Neural progenitor cell (in vitro differentiated cells): ENCODE data around the gene MYOM3. TPM values are rescaled to one million over a fixed set of nuclear protein-coding genes. Genes with fewer than 3 reads are reported as not detected.

Experiments used
- DNase-seq: peaks from one replicate; pipeline ENCODE4 v3.0.0-alpha.2; 2016; ENCODE audit warnings: low spot score
- H2AFZ ChIP-seq: fragments of 200-600 bp; sonication (generic); replicated peaks from 2 replicates; pipeline ENCODE4 v1.6.1; 2016; ENCODE audit warnings: antibody characterized with exemption
- H3F3A ChIP-seq: fragments of 200-600 bp; sonication (generic); 2 replicates; pipeline ENCODE4 v1.6.1; 2016; ENCODE audit warnings: antibody characterized with exemption, low read depth
- H3K27ac ChIP-seq: fragments of 200-600 bp; sonication (generic); 2 replicates; pipeline ENCODE4 v1.5.1; 2016; ENCODE audit warnings: mild to moderate bottlenecking
- H3K27me3 ChIP-seq: fragments of 200-600 bp; sonication (generic); 2 replicates; pipeline ENCODE4 v1.6.1; 2016; ENCODE audit warnings: mild to moderate bottlenecking, moderate library complexity
- H3K36me3 ChIP-seq: fragments of 200-600 bp; sonication (generic); 2 replicates; pipeline ENCODE4 v1.5.1; 2016
- H3K4me1 ChIP-seq: fragments of 200-600 bp; sonication (generic); 2 replicates; pipeline ENCODE4 v1.6.1; 2016; ENCODE audit warnings: mixed run types
- H3K4me2 ChIP-seq: fragments of 200-600 bp; sonication (generic); 2 replicates; pipeline ENCODE4 v1.6.1; 2016
- H3K4me3 ChIP-seq: fragments of 200-600 bp; sonication (generic); 2 replicates; pipeline ENCODE4 v1.5.1; 2016
- H3K79me2 ChIP-seq: fragments of 200-600 bp; sonication (generic); 2 replicates; pipeline ENCODE4 v1.6.1; 2016; ENCODE audit warnings: low read depth
- H3K9ac ChIP-seq: fragments of 200-600 bp; sonication (generic); 2 replicates; pipeline ENCODE4 v1.6.1; 2016
- H3K9me3 ChIP-seq: fragments of 200-600 bp; sonication (generic); 2 replicates; pipeline ENCODE4 v1.5.1; 2016; ENCODE audit warnings: low read depth
- H4K20me1 ChIP-seq: fragments of 200-600 bp; sonication (generic); 2 replicates; pipeline ENCODE4 v1.6.1; 2016; ENCODE audit warnings: low read depth
- H3K27ac Mint-ChIP-seq: 3 replicates; pipeline ENCODE4 v1.8.0; 2021; ENCODE audit warnings: mixed read lengths
- H3K27me3 Mint-ChIP-seq: 2 replicates; pipeline ENCODE4 v1.8.0; 2022; ENCODE audit warnings: low read depth, mild to moderate bottlenecking, inconsistent platforms, moderate library complexity, mixed read lengths; ENCODE audit not compliant: insufficient read depth
- H3K36me3 Mint-ChIP-seq: 3 replicates; pipeline ENCODE4 v1.8.0; 2021; ENCODE audit warnings: mixed read lengths
- H3K4me1 Mint-ChIP-seq: 3 replicates; pipeline ENCODE4 v1.8.0; 2021; ENCODE audit warnings: mixed read lengths
- H3K4me3 Mint-ChIP-seq: 3 replicates; pipeline ENCODE4 v1.8.0; 2021; ENCODE audit warnings: mild to moderate bottlenecking, moderate library complexity, mixed read lengths
- H3K9me3 Mint-ChIP-seq: 3 replicates; pipeline ENCODE4 v1.8.0; 2020; ENCODE audit warnings: mixed read lengths
- EZH2 ChIP-seq: fragments of 200-600 bp; sonication (generic); IDR thresholded peaks from 2 replicates; pipeline ENCODE4 v1.6.1; 2017; ENCODE audit warnings: antibody characterized with exemption, mild to moderate bottlenecking, moderate library complexity
- EZH2phosphoT487 ChIP-seq: fragments of 200-600 bp; sonication (generic); IDR thresholded peaks from 2 replicates; pipeline ENCODE4 v1.6.1; 2017; ENCODE audit warnings: antibody characterized with exemption
- total RNA-seq: library from RNA; depleted of rRNA; stranded (reverse); fragments of >200 nt; gene quantifications from 2 replicates; pipeline ENCODE4 v1.2.3, GENCODE V29; 2015; ENCODE audit warnings: low replicate concordance
- TF ChIP-seq, protein P1 (sequence below): fragments of 200-600 bp; sonication (generic); IDR thresholded peaks from 2 replicates; pipeline ENCODE4 v1.5.1; 2017; ENCODE audit warnings: antibody characterized with exemption, mild to moderate bottlenecking

MYOM3 gene
- total RNA-seq, 1 donor from 2014 or later: not detected

DNA sequence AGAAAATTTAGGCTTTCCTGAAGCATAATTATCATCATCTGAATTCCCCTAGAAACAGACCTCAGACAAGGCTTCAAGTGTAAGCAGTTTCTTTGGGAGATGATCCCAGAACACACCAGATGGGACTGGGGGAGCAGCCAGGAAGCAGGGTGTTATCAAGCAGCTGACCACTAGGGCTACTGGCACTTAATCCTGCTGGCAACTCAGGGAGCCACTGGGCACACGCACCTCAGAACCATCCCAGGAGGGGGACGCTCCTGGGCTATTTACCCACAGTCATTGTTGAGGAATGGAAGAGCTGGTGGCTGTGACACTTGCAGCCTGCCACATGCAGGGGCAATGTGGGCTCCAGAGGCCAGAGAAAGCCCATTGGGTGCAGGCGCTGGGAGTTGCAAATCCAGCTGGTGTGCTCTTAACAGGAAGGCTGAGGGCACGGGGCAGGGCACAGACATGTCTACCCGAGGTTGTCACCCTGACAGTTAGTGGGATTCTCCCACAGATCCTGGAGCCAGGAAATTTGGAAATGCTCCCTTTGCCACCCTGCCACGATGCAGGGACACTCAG, 46.1 kb upstream of the MYOM3 start:
- Histone ChIP-seq H3K27ac (no peak overlapping the region), H3K9me3 (no peaks in the 10 kb centered on the region), H3K4me3 (no peak overlapping the region), H2AFZ (no peak overlapping the region), H4K20me1 (no peaks in the 10 kb centered on the region), H3K9ac (no peak overlapping the region), H3K4me2 (no peak overlapping the region), H3K27me3 (no peaks in the 10 kb centered on the region), H3K4me1 (peaks cover 8% of the 10 kb centered on the region), H3K79me2 (no peaks in the 10 kb centered on the region), H3F3A (peaks cover 9% of the 10 kb centered on the region), H3K36me3 (no peaks in the 10 kb centered on the region)
- Mint-ChIP-seq H3K36me3 (no peaks in the 10 kb centered on the region), H3K4me3 (no peak overlapping the region), H3K27ac (no peak overlapping the region), H3K27me3 (peaks cover 5% of the 10 kb centered on the region), H3K4me1 (peaks cover 5% of the 10 kb centered on the region), H3K9me3 (no peaks in the 10 kb centered on the region)
- DNase-seq: peak; percentile 16
- TF ChIP-seq, protein P1, sequence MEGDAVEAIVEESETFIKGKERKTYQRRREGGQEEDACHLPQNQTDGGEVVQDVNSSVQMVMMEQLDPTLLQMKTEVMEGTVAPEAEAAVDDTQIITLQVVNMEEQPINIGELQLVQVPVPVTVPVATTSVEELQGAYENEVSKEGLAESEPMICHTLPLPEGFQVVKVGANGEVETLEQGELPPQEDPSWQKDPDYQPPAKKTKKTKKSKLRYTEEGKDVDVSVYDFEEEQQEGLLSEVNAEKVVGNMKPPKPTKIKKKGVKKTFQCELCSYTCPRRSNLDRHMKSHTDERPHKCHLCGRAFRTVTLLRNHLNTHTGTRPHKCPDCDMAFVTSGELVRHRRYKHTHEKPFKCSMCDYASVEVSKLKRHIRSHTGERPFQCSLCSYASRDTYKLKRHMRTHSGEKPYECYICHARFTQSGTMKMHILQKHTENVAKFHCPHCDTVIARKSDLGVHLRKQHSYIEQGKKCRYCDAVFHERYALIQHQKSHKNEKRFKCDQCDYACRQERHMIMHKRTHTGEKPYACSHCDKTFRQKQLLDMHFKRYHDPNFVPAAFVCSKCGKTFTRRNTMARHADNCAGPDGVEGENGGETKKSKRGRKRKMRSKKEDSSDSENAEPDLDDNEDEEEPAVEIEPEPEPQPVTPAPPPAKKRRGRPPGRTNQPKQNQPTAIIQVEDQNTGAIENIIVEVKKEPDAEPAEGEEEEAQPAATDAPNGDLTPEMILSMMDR: peak; percentile 27
- TF ChIP-seq EZH2phosphoT487: no peak

DNA sequence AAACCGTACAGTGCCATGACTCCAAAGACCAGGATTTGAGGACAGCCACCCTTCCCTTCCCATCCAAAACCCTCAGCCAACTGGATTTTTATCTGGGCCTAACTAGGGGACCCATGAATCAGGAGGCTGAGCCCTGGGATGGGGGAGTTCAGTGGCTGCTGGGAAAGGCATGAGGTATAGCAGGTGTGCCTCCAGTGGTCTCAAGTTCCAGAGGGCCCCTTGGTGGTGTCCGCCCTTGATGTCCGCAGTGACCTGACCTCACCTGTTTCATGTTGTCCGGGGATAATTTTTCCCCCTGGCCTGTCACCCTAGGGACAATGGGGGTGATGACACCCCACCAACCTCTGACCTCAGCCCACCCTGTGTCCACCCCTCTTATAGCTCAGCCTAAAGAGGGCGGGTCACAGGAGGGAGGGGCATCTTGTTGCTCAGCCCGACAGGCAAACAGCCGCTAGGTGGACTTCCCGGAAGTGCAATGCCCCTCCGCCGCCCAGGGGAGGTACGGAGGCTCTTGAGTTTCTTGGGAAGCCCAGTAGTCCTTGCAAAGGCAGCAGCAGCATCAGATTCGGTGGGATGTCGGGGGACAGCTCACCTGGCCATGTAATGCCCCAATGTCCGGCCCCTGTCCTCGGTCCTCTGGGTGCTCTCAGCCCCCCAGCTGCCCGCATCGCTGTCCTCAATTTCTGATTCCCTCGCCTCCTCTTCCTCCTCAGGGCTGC, 44.8 kb upstream of the MYOM3 start:
- Histone ChIP-seq H3K4me1 (peaks cover 20% of the 10 kb centered on the region), H3K27me3 (no peaks in the 10 kb centered on the region), H3F3A (peaks cover 20% of the 10 kb centered on the region), H3K4me2 (no peak overlapping the region), H3K4me3 (no peak overlapping the region), H3K9me3 (no peaks in the 10 kb centered on the region), H3K36me3 (no peaks in the 10 kb centered on the region), H3K79me2 (no peaks in the 10 kb centered on the region), H3K9ac (no peak overlapping the region), H4K20me1 (no peaks in the 10 kb centered on the region), H2AFZ (no peak overlapping the region), H3K27ac (no peak overlapping the region)
- Mint-ChIP-seq H3K9me3 (no peaks in the 10 kb centered on the region), H3K36me3 (no peaks in the 10 kb centered on the region), H3K27ac (no peak overlapping the region), H3K27me3 (peaks cover 10% of the 10 kb centered on the region), H3K4me3 (no peak overlapping the region), H3K4me1 (peaks cover 6% of the 10 kb centered on the region)
- TF ChIP-seq EZH2phosphoT487 (no peak), EZH2 (no peak)
- TF ChIP-seq, protein P1: no peak
- no peak for DNase-seq

DNA sequence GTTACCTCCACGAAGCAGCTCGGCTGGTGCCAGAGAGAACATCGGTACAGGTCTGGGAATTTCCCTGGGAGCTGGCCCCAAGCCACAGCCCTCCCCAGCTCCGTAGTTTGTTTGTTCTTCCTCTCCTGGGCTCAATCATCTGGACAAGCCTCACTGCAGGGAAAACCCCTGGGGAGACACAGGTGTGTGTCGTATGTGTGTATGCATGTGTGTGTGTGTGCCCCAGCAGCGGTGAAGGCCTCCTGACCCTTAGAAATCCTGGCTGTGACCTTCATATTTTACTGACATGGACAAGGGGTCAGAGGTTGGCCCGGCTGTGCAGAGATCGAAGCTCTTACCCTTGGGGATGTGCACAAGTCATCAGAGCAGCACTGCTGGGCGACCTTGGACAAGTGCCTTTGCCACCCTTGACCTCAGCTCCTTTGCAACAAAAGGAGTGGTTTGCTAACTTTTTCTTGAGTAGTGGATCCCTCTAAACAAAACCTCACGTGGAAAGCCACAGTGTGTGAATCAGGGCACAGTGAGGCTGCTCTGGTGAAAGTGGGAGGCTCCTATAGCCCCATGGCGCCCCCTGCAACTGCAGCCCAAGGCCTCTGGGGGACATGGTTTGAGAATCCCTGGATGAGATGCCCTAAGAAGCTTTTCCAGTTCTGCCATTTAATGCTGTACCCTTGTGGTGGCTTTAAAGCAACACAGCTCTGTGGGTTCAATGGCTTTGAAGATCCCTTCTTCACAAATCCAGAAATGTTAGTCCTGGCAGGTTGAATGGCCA, 43.3 kb upstream of the MYOM3 start:
- peak; percentile 33 for DNase-seq
- TF ChIP-seq, protein P1: peak; percentile 49
- TF ChIP-seq EZH2: no peak
- H3K27ac ChIP-seq: no peak overlapping the region

More for the DNA sequence above, 43.3 kb upstream of the MYOM3 start:
- Mint-ChIP-seq H3K4me3 (no peak overlapping the region), H3K27ac (peak overlapping the region; percentile 60), H3K36me3 (no peaks in the 10 kb centered on the region), H3K27me3 (peaks cover 8% of the 10 kb centered on the region), H3K4me1 (peaks cover 18% of the 10 kb centered on the region), H3K9me3 (no peaks in the 10 kb centered on the region)
- no peak overlapping the region for H3K4me3 ChIP-seq
- no peaks in the 10 kb centered on the region for H3K9me3 ChIP-seq
- no peak overlapping the region for H2AFZ ChIP-seq
- H3K4me1 ChIP-seq: peaks cover 24% of the 10 kb centered on the region
- H3K9ac ChIP-seq: no peak overlapping the region
- H3K27me3 ChIP-seq: no peaks in the 10 kb centered on the region
- H3K36me3 ChIP-seq: no peaks in the 10 kb centered on the region
- no peaks in the 10 kb centered on the region for H3K79me2 ChIP-seq
- peaks cover 32% of the 10 kb centered on the region for H3F3A ChIP-seq
- H4K20me1 ChIP-seq: no peaks in the 10 kb centered on the region
- H3K4me2 ChIP-seq: no peak overlapping the region
